Skin epidermis (tissue), 12 donors: ENCODE results near the gene TMEM178A.
"Not testable (repeated sequence)": the region's sequence is repeated elsewhere in the genome, so short reads cannot be mapped to it uniquely, and the experiment has no call there.

Source experiments
- H3K27ac ChIP-seq, 21 experiments: fragments of 200-600 bp; sonication (generic) in 11 of 21; one replicate each; pipeline ENCODE4 v1.5.0; 2020; ENCODE audit warnings: mild to moderate bottlenecking in 3 of 21, inconsistent platforms in 2 of 21, moderate library complexity in 2 of 21
- H3K4me3 ChIP-seq, 7 experiments: fragments of 200-600 bp; sonication (generic) in 2 of 7; one replicate each; pipeline ENCODE4 v1.5.0; 2020; ENCODE audit warnings: inconsistent platforms in 2 of 7, mild to moderate bottlenecking in 2 of 7, moderate library complexity in 1 of 7

TMEM178A gene

GRCh38 chr2:39665811-39666490 is at the start of gene TMEM178A:
Gene TMEM178A, plus strand, starts transcription at chr2:39665917. Its CDS starts 58 bp downstream, at chr2:39665975.
- H3K27ac ChIP-seq = peak within 1 kb of the TSS in 2 of 21 experiments; percentile 44 to 62
- H3K4me3 ChIP-seq = peak within 1 kb of the TSS; percentile 17 to 45 (median 26)

- Histone ChIP-seq H3K27ac (no peak overlapping the region), H3K4me3 (no peak overlapping the region)
Observed at GRCh38 chr2:39618236-39618635, 47.5 kb upstream of the TMEM178A start.

- H3K27ac ChIP-seq = no peak overlapping the region
Observed at GRCh38 chr2:39618736-39619135, 47.0 kb upstream of the TMEM178A start.

GRCh38 chr2:39620067-39620466 is 45.6 kb upstream of the TMEM178A start:
- H3K27ac ChIP-seq = no peak overlapping the region
- no peak overlapping the region for H3K4me3 ChIP-seq

More at GRCh38 chr2:39618736-39619135, 47.0 kb upstream of the TMEM178A start:
- no peak overlapping the region for H3K4me3 ChIP-seq

- H3K27ac ChIP-seq = no peak overlapping the region
- H3K4me3 ChIP-seq = no peak overlapping the region
Observed at GRCh38 chr2:39621596-39621995, 44.1 kb upstream of the TMEM178A start.

GRCh38 chr2:39622860-39623259 is 42.9 kb upstream of the TMEM178A start:
- Histone ChIP-seq H3K27ac (no peak overlapping the region), H3K4me3 (no peak overlapping the region)

- H3K4me3 ChIP-seq = no peak overlapping the region
- no peak overlapping the region for H3K27ac ChIP-seq
Observed at GRCh38 chr2:39623917-39624316, 41.8 kb upstream of the TMEM178A start.

- no peak overlapping the region for H3K4me3 ChIP-seq
- no peak overlapping the region for H3K27ac ChIP-seq
Observed at GRCh38 chr2:39625193-39625926, 40.4 kb upstream of the TMEM178A start.

- Histone ChIP-seq H3K27ac (no peak overlapping the region), H3K4me3 (no peak overlapping the region)
Observed at GRCh38 chr2:39625927-39626270, 39.8 kb upstream of the TMEM178A start.

GRCh38 chr2:39628346-39628745 is 37.4 kb upstream of the TMEM178A start:
- H3K4me3 ChIP-seq, H3K27ac ChIP-seq: not testable (repeated sequence)

GRCh38 chr2:39629646-39630045 is 36.1 kb upstream of the TMEM178A start:
- Histone ChIP-seq H3K4me3 (no peak overlapping the region), H3K27ac (no peak overlapping the region)

GRCh38 chr2:39631256-39631655 is 34.5 kb upstream of the TMEM178A start:
- no peak overlapping the region for H3K27ac ChIP-seq
- H3K4me3 ChIP-seq = no peak overlapping the region

GRCh38 chr2:39631718-39632117 is 34.0 kb upstream of the TMEM178A start:
- H3K4me3 ChIP-seq = no peak overlapping the region
- no peak overlapping the region for H3K27ac ChIP-seq

- Histone ChIP-seq H3K4me3 (no peak overlapping the region), H3K27ac (no peak overlapping the region)
Observed at GRCh38 chr2:39632876-39633275, 32.8 kb upstream of the TMEM178A start.

GRCh38 chr2:39636306-39636705 is 29.4 kb upstream of the TMEM178A start:
- Histone ChIP-seq H3K27ac (no peak overlapping the region), H3K4me3 (no peak overlapping the region)

GRCh38 chr2:39638581-39638980 is 27.1 kb upstream of the TMEM178A start:
- Histone ChIP-seq H3K27ac (no peak overlapping the region), H3K4me3 (no peak overlapping the region)

GRCh38 chr2:39640107-39640506 is 25.6 kb upstream of the TMEM178A start:
- H3K27ac ChIP-seq = no peak overlapping the region

GRCh38 chr2:39640681-39641080 is 25.0 kb upstream of the TMEM178A start:
- no peak overlapping the region for H3K27ac ChIP-seq
- H3K4me3 ChIP-seq = no peak overlapping the region

More at GRCh38 chr2:39640107-39640506, 25.6 kb upstream of the TMEM178A start:
- H3K4me3 ChIP-seq = no peak overlapping the region

GRCh38 chr2:39641635-39642034 is 24.1 kb upstream of the TMEM178A start:
- Histone ChIP-seq H3K4me3 (no peak overlapping the region), H3K27ac (no peak overlapping the region)

- Histone ChIP-seq H3K27ac (no peak overlapping the region), H3K4me3 (no peak overlapping the region)
Observed at GRCh38 chr2:39642051-39642718, 23.5 kb upstream of the TMEM178A start.

- Histone ChIP-seq H3K4me3 (no peak overlapping the region), H3K27ac (no peak overlapping the region)
Observed at GRCh38 chr2:39645826-39646225, 19.9 kb upstream of the TMEM178A start.
